HG02852 (cell line): ENCODE measurements around the gene KSR2.

Source experiments
- ATAC-seq: cut with Tn5 transposase; IDR thresholded peaks from one replicate; pipeline ENCODE4 v1.9.1; 2021; ENCODE audit warnings: mild to moderate bottlenecking, moderate library complexity; ENCODE audit not compliant: unreplicated experiment

KSR2 gene

GRCh38 chr12:117433878-117434277, 534.9 kb downstream of the KSR2 start:
- no peak for ATAC-seq

- ATAC-seq, result no peak
These were observed 538.5 kb downstream of the KSR2 start for GRCh38 chr12:117430246-117430645.

GRCh38 chr12:117427211-117427610, 541.6 kb downstream of the KSR2 start:
- ATAC-seq, result no peak

- no peak for ATAC-seq
These were observed 546.8 kb downstream of the KSR2 start for GRCh38 chr12:117421987-117422386.

GRCh38 chr12:117421068-117421752, 547.6 kb downstream of the KSR2 start:
- no peak for ATAC-seq

GRCh38 chr12:117417004-117417403, 551.8 kb downstream of the KSR2 start:
- ATAC-seq, result no peak

GRCh38 chr12:117412465-117413188, 556.2 kb downstream of the KSR2 start:
- ATAC-seq, result no peak

- no peak for ATAC-seq
These were observed 559.5 kb downstream of the KSR2 start for GRCh38 chr12:117409286-117409685.

- no peak for ATAC-seq
These were observed 560.5 kb downstream of the KSR2 start for GRCh38 chr12:117408161-117408791.

- ATAC-seq, result no peak
These were observed 563.9 kb downstream of the KSR2 start for GRCh38 chr12:117404940-117405339.

GRCh38 chr12:117404203-117404853, 564.5 kb downstream of the KSR2 start:
- ATAC-seq, result no peak

GRCh38 chr12:117403586-117404139, 565.1 kb downstream of the KSR2 start:
- ATAC-seq, result no peak
